SIG-M5 treated with dmso at 0.1 percent for 504 hours (cell line): ENCODE measurements around the gene FRMD3.

ENCODE experiments used
- DNase-seq: peaks from one replicate; lab custom pipeline; 2025; ENCODE audit not compliant: unreplicated experiment; lab: John Stamatoyannopoulos, UW

The FRMD3 gene

GRCh38 chr9:83538172-83538889 lies at the start of gene FRMD3:
Gene FRMD3 (minus strand): TSS chr9:83538401. CDS start chr9:83538231, 170 bp downstream.
- peak; percentile 60 for DNase-seq

GRCh38 chr9:83584995-83585394 lies 46.8 kb upstream of the FRMD3 start:
- DNase-seq = no peak

DNA sequence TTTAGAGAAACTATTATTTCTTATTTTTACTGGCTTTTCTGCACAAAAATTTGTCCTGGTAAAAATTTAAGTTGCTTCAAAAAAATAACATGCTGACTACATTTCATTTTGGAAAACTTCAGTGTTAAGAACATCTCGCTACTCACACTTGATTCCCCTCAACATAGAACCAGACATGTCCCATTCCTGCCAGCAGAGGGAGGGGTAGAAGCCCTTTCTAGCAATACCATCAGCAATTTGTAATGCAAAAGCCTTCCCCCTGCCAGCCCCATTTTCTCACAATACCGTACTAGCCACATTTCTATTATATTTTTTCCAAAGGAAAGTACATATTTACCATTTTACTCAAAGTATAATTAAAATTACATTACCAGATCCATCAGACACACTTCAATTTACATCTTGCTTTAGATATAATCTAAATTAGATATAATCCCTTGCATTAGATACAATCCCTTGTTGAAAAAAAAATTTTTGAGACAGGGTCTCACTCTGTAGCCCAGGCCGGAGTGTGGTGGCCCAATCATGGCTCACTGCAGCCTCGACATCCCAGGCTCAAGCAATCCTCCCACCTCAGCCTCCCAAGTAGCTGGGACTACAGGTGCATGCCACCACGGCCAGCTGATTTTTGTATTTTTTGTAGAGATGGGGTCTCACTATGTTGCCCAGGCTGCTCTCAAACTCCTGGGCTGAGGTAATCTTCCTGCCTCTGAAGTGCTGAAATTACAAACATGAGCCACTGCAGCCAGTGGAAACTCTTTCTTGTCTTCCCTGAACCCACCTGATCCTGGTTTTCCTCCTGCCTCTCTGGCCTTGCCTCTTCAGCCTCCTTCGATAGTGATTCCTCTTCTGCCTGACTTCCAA lies 45.2 kb upstream of the FRMD3 start:
- DNase-seq = peak; percentile 77

GRCh38 chr9:83582029-83582428 lies 43.8 kb upstream of the FRMD3 start:
- no peak for DNase-seq

DNA sequence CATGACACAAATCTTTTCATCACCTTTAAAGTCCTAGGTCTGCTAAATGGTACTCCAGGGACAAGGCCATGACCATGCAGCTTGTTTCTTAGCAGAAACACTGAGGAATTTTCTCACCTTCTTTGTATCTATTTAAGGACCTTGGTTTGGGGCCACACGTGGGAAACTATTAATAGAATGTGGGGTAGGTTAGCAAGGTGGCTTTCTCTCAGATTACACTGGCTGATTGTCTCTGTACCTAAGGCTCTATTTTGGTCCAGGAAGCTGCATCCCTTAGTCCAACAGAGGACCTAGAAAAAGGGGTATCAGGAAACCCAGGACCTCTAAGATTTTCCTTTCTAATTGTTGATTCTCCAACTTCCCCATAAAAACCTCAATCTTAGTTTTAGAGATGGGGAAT lies 36.3 kb upstream of the FRMD3 start:
- DNase-seq = no peak

DNA sequence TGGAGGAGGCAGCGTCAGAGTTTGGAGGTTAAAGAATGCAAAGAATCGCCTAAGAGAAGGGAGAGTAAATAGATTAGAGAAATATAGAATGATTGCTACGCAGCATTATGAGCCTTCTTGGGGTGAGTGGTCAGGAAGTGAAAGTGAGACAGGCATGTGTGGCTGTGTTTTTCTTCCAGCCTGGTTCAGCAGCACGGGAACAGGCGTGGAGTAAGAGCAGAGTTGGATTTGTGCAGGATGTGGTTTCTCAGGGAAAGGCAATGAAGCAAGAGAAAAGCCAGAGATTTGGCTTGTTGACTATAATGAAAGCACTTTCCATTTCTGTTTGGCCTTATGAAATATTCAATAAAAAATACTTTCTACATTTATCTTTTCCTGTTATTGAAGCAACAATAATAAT lies 34.3 kb upstream of the FRMD3 start:
- peak; percentile 67 for DNase-seq

DNA sequence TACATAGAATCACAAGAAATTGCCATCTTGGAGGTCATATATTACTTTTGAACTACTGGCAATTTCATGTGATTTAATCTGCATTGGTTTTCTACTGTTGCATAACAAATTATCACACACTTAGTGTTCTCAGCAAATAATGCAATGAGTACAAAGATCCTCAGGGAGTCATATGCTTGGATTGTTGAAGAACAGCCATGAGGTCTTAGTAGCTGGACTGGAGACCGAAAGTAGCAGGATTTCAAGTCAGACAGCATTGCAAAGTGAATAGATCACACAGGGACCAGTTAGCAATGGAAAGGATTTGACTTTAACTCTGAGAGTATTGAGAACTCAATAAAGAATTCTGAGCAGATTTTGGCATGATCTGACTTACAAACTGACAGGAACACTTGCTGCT lies 32.2 kb upstream of the FRMD3 start:
- peak; percentile 7 for DNase-seq

- peak; percentile 56 for DNase-seq
Observed at GRCh38 chr9:83569326-83569725, 31.1 kb upstream of the FRMD3 start.

- DNase-seq = no peak
Observed at GRCh38 chr9:83563360-83563759, 25.2 kb upstream of the FRMD3 start.

DNA sequence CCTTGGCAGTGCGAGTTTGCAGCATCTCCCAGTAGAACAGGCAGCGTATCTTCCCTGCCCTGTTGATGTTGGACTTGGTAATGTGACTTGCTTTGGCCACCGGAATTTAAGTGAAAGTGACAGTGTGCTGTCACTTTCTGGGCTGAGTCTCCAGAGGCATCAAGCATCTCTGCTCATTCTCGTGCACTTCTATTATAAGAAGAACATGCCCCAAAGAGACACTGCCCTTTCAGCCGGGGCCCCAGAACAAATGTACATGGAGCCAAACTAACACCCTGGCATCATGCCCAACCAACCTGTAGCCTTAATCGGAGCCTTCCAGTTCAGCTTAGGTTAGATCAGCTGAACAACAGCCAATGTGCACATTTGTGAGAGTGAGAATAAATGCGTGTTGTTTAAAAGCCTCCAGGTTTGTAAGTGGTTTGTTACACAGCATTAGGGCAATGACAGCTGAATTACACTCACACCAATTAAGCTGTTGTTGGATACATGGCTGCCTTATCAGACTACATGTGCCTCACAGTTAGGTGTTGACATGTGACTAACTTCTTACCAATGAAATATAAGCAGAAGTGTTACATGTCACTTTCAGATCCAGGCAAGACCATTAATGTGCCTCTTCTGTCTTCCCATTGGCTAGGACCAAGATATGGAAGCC lies 22.1 kb upstream of the FRMD3 start:
- DNase-seq = no peak

- DNase-seq = no peak
Observed at GRCh38 chr9:83557771-83558170, 19.6 kb upstream of the FRMD3 start.

- no peak for DNase-seq
Observed at GRCh38 chr9:83557317-83557716, 19.1 kb upstream of the FRMD3 start.

- DNase-seq = no peak
Observed at GRCh38 chr9:83554278-83554677, 16.1 kb upstream of the FRMD3 start.

- peak; percentile 76 for DNase-seq
Observed at GRCh38 chr9:83544002-83544698, 5.9 kb upstream of the FRMD3 start.

DNA sequence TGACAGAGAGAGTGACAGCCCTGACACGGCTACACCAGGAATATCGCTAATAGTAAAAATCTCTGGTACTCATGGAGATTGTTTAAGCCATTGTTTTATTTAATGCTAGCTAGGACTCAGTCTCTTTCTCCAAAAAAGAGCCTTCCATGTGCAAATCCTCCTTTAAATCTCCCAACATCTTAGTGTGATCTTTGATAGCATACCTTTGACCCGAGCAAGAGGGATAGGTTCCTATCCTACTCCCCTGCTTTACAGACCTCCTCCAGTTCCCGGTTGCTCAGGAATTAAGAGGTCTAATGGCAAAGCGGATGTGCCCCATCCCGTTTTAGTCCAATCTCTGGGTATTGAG lies 663 bp upstream of the FRMD3 start:
- DNase-seq = no peak

- DNase-seq = no peak
Observed at GRCh38 chr9:83537331-83538171, 650 bp downstream of the FRMD3 start.

DNA sequence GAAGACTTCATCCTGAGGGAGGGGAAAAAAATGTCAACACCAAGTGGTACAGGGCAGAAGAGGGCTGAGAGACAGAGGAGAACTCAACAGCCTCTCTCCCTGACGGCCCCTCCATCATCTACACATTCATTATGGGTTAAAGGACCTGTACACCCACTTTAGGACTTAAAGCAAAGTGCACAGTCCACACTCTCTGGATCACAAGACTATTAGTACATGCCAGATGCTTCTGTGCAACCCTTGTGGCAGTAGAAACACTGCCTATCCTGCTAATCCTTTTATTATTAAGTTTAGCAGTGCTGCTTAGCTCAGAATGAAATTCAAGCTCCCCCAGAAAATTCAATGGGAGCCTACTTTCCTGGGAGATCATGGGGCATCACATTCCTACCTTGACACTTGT lies 1.9 kb downstream of the FRMD3 start:
- DNase-seq = no peak

DNA sequence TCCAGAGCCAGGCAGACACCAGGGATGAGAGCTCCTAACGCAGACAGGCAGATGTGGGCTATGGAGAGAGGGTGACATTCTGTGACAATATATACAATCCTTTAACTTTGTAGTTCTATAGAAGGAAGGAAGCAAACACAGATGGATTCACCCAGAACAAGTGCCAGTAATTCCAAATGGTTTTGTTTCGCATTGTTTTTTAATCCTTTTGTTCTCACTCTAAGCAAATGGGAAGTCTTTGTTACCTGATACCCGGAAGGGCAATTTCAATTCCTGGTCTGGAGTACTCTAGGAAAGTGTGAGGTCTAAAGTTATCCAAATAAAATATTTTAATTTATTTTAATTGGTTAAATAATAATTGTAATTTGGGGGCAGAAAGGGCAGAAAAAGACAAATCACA lies 2.5 kb downstream of the FRMD3 start:
- no peak for DNase-seq

GRCh38 chr9:83533296-83533695 lies 4.9 kb downstream of the FRMD3 start:
- DNase-seq = no peak

- no peak for DNase-seq
Observed at GRCh38 chr9:83526901-83527300, 11.3 kb downstream of the FRMD3 start.
